HG03442 (cell line): ENCODE measurements around the gene DDX41.
"Not testable (repeated sequence)": the region's sequence is repeated elsewhere in the genome, so short reads cannot be mapped to it uniquely, and the experiment has no call there.

Source experiments
- ATAC-seq: cut with Tn5 transposase; IDR thresholded peaks from one replicate; pipeline ENCODE4 v1.9.1; 2021; ENCODE audit warnings: mild to moderate bottlenecking, moderate library complexity; ENCODE audit not compliant: unreplicated experiment

DDX41 gene

GRCh38 chr5:177537389-177538361 is 20.9 kb upstream of the DDX41 start:
- ATAC-seq: no peak

GRCh38 chr5:177536386-177536785 is 19.6 kb upstream of the DDX41 start:
- ATAC-seq: no peak

- no peak for ATAC-seq
Measured at GRCh38 chr5:177535125-177535524, 18.4 kb upstream of the DDX41 start.

DNA sequence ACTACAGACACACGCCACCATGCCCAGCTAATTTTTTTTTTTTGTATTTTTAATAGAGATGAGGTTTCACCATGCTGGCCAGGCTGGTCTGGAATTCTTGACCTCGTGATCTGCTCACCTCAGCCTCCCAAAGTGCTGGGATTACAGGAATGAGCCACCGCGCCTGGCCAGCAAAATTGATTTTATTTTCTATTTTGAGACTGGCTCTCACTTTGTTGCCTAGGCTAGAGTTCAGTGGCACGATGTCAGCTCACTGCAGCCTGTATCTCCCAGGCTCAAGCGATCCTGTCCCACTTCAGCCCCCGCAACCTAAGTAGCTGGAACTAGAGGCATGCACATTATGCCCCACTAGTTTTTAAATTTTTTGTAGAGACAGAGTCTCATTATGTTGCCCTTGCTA is 17.7 kb upstream of the DDX41 start:
- ATAC-seq: not testable (repeated sequence)

- no peak for ATAC-seq
Measured at GRCh38 chr5:177531209-177531940, 14.6 kb upstream of the DDX41 start.

DNA sequence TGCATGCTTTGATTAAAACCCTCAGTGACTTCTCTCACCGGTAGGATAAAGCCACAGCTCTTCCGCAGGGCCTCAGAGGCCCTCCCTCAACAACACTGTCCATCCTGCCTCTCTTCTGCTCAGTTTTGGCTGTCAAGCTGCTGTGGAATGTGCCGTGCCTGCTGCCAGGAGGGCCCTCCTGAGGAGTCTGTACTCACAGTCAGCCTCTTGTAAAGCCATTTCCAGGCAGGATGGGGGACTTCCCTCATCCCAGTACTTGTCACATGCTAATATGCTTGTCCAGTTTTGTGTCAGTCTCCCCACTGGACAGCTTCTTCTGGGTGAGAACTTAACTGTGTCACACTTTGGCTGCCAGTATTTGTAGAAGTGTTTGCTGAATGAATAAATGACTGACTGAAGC is 13.9 kb upstream of the DDX41 start:
- no peak for ATAC-seq

GRCh38 chr5:177529247-177530203 is 12.8 kb upstream of the DDX41 start:
- ATAC-seq: no peak

GRCh38 chr5:177528631-177529030 is 11.9 kb upstream of the DDX41 start:
- no peak for ATAC-seq

DNA sequence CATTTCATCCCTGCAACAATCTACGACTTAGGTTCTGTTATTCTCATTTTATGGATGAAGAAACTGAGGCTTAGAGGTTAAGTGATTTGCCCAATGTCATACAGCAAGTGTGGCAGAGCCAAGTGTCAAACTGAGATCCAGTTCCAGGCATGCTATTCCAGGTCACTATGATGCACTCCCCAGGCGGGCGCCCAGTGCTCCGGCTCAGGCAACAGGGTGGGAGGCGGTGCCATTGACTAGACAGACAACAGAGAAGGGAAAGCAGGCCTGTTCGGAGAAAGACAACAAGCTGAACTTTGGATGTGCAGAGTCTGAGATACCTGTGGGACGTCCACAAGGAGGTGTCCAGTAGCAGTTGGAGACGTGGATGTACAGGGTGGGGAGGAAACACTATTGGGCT is 10.8 kb upstream of the DDX41 start:
- ATAC-seq: no peak

DNA sequence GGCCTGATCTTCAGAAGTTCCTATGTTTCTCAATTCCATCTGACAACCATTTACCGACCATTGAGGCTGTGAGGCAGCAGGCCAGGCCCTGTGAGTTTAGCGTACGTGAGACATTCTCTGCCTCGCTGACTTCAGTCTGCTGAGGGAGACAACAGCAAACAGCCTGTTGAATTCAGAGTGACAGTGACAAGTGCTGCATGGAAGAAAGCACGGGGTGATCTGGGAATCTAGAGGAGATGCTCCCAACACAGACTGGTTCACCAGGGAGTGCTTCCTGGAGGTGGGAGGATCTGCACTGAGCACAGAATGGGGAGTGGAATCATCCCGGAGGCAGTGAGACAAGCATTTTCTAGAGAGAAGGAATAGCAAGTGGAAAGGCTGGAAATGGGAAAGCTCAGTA is 10.0 kb upstream of the DDX41 start:
- ATAC-seq: no peak

GRCh38 chr5:177526191-177526590 is 9.4 kb upstream of the DDX41 start:
- no peak for ATAC-seq

DNA sequence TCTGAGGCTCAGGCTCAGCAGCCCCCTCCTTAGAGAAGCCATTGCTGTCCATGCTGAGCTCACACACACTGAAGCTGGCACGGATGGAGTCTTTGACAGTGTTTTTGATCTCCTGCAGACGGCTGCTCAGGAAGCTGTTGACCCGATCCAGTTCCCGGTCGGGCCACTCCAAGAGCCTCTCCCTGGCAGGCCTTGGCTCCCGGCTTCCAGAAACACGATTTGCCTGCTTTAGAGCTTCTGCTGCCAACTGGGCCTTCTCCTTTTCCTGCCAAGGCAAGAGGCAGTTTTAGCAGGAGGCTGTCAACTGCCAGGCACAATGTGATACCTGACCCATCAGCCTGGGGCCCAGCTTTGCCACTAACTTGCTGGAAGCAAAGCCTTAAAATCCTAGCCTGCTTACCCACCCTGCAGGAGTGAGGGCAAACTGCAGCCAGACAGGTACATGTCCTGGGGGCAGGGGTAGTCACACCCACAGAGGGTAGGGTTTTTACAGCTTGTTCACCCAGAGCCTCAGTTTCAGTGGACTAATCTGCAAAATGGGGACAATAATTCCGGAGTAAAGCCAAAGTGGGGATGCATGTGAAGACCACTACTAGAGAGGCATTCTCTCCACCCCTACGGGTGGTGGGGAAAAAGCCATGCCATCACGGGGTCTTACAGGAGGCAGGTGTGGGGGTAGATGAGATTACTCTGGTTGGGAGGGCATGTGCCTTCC is 8.3 kb upstream of the DDX41 start:
- no peak for ATAC-seq

DNA sequence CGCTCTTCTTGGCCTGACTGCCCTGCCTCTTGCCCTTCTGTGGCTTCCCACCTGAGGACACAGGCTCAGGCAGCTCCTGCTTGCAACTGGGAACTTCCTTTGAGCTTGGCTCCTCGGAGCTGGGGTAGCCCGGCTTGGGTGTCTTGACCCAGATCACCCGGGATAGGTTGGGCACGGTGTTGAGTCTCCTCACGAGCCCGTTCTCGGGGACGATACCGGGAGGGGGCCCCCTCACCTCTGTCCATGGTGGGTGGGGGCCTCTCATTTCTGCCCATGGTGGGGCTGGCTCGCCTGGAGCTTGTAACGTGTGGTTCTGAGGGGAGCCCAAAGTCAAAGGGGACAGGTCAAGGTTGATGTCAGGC is 7.8 kb upstream of the DDX41 start:
- ATAC-seq: no peak

- no peak for ATAC-seq
Measured at GRCh38 chr5:177523711-177524538, 7.2 kb upstream of the DDX41 start.

DNA sequence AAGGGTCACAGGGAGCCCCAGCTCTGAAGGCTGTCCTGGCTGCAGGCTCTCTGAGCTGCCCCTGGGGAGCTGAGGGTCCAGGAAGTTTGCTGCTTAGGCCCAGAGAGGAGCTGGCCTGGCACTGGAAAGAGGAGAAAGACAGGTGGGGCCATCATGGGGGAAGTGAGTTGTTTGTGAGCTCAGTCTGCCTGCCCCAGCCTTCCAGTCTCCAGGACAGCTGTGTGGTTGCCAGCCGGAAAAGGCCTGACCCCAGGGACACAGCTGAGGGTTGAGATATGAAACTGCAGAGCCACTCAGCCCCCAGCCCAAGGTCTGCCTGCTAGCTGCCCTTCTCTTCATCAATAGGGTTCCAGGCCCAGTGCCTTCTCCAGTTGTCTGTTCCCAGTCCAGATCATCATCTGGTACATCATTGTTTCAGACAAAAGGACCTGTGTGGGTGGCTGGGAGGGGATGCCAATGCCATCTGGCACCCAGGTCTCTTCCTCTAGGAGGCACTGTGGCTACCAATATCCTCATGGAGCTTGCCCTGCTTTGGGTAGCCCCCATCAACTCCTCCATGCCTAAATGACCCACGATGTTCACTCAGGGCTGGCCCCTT is 4.3 kb upstream of the DDX41 start:
- no peak for ATAC-seq

DNA sequence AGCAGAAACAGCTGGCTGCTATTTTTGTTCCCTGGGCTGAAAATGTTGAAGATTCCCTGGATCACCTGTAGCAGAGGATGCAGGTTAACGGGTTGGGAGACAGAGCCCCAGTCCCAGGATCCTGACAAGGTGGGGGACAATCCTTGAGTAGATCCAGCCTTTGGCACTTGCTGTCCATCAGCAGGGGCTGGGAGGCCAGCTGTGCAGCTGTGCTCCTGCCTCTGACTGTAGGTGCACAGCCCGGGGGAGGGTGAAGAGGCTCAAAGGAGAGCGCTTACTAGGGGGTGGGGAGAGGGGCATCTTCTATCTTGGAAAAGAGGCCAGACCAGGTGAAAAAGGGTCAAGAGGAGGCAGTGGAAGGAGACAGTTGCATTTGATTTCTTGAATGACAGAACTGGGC is 3.5 kb upstream of the DDX41 start:
- no peak for ATAC-seq

DNA sequence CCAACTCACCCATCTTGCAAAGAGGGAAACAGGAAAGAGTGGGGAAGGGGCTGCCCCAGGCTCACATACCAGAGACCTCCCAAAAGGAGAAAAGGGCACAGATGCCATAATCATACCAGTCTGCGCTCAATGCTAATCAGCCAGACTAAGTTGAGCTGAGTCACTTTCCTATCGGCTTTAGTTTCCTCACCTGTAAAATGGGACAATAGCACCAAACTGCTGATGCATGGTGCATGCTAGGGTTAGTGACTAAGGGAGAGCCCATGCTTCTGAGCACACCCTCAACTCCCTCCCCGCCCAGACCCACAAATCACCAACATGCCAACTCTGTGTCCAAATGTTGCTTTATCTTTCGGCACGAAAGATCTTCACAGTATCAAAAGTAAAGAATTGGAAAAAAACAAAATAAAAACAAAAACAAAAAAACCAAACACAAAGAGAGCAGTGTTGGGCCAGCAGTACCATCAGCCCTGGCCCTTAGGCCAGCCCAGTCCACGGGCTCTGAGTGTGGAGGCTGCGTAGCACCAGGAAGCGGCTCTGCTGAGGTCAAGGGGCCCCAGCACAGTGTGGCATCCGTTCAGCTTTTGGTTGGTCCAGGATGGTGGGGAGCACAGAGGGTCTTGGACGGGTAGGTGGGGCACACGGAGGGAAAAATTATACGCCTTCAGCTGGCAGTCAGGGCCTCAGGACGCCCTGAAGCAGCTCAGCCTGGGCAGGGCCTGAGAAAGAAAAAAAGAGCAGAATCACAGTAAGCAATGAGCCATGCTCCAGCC is 2.9 kb upstream of the DDX41 start:
- ATAC-seq: no peak

GRCh38 chr5:177515580-177515979 is 1.2 kb downstream of the DDX41 start:
- no peak for ATAC-seq
